Measurements from ENCODE around the gene WASHC2A.
"Not testable (repeated sequence)": the region's sequence is repeated elsewhere in the genome, so short reads cannot be mapped to it uniquely, and the experiment has no call there.

The WASHC2A gene

GRCh38 chr10:50067546-50068351 lies at the start of gene WASHC2A:
Gene WASHC2A, plus strand, starts transcription at chr10:50067954. Its CDS starts 52 bp downstream, at chr10:50068006.
- peak; percentile 54 for DNase-seq (ENCODE audit: low spot score)

DNA sequence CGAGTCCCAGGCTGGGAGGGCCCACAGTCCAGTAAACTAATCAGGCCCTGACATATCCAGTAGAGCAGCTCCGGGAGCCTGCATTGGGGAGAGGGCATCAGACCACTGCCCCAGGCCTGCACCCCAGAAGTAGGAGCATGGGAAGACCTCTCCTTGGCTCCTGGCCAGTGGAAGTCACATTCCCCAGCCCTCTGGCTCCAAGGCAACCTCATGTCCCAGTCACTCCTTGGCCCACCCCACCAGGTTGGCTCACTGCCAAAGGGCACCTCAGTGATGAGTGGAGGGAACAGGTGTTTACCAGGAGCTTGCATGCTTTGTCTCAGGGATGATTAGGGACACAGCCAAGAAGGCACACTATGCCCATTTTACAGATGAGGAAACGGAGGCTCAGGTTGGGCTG lies 48.5 kb upstream of the WASHC2A start:
- not testable (repeated sequence) for DNase-seq (ENCODE audit: low spot score)

DNA sequence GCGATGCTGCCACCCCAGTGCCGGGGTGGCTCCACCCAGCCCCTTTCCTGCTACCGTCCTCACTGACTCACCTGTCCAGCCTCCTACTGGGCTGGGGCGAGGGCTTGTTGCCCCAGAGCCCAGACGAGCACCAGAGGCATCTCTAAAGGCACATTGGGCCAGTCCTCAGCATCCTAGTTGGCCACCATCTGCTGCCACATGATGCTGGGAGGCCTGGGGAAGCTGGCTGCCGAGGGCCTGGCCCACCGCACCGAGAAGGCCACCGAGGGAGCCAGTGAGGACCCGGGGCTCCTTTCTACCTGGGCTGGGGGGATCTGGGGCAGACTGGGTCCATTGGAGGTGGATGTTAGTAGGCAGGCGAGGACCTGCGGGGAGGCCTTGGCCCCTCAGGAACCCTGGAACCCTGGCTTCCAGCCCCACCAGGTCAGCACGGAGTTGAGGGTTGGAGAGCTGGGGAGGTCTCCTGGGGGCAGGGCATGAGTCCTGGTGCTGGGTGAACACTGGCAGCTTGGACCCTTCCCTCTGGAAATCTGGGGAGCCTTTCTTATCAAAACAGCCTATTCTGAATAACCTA lies 47.2 kb upstream of the WASHC2A start:
- not testable (repeated sequence) for DNase-seq (ENCODE audit: low spot score)

DNA sequence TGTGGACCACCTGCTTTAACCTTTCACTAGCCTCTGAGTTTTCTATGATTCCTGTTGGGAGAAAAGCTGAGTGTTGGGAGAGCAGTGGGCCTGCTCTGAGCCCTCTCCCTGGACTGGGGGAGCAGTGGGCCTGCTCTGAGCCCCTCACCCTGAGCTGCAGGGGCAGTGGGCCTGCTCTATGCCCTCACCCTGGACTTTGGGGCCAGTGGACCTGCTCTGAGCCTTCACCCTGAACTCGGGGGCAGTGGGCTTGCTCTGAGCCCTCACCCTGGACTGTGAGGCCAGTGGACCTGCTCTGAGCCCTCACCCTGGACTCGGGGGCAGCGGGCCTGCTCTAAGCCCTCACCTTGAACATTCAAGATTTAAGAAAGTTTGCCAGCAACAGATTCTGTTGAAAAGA lies 46.1 kb upstream of the WASHC2A start:
- no peak for DNase-seq (ENCODE audit: low spot score)

GRCh38 chr10:50024716-50025383 lies 42.9 kb upstream of the WASHC2A start:
- not testable (repeated sequence) for DNase-seq (ENCODE audit: low spot score)

DNA sequence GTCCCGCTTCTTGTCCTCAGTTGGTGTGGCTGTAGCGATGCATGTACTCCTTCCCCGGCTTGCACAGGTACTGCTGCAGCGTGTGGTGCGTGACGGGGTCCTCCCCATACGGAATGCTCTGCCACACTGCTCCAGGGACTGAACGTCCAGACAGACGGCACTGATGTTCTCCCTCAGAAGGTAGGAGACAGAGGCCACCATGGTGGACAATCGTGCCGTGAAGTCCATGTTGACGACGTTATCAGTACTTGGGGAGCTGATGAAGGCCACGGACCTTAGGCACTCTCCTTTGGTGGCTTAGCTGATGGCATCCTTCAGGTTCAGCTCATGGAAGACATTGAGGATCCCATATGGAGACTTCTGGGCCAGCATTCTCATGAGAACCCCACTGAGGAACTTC lies 42.1 kb upstream of the WASHC2A start:
- no peak for DNase-seq (ENCODE audit: low spot score)

GRCh38 chr10:50027195-50027594 lies 40.6 kb upstream of the WASHC2A start:
- no peak for DNase-seq (ENCODE audit: low spot score)

DNA sequence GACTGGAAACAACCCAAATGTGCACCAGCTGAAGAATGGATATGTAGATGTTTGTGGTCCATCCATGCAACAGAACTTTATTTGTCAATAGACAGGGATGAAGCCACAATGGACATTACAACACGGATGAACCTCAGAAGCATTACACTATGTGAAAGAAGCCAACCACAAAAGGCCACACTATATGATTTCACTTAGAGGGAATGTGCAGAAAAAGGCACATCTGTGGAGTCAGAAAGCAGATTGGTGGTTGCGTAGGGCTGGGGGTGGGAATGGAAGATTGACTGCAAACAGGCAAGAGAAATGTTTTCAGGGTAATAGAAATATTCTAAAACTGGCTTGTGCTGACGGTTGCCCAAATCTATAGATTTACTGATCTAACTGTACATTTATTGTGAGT lies 34.3 kb upstream of the WASHC2A start:
- no peak for DNase-seq (ENCODE audit: low spot score)

DNA sequence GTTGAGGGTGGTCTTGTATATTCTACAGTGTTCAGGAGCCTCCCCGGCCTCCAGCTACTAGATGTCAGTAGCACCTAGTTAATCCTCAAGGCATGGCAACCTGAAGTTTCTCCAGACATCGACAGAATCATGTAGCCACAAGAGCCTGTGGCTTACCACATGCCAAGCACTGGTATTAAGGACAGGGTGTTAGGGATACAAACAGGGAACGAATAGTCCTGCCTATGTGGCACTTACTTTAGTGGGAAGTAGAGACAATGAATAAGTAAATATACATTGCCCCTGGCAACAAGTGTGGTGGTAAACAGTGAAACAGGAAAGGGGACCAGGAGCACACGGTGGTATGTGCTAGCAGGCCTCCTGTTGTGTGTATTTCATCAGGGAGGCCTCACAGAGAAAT lies 32.4 kb upstream of the WASHC2A start:
- DNase-seq (ENCODE audit: low spot score) = not testable (repeated sequence)

DNA sequence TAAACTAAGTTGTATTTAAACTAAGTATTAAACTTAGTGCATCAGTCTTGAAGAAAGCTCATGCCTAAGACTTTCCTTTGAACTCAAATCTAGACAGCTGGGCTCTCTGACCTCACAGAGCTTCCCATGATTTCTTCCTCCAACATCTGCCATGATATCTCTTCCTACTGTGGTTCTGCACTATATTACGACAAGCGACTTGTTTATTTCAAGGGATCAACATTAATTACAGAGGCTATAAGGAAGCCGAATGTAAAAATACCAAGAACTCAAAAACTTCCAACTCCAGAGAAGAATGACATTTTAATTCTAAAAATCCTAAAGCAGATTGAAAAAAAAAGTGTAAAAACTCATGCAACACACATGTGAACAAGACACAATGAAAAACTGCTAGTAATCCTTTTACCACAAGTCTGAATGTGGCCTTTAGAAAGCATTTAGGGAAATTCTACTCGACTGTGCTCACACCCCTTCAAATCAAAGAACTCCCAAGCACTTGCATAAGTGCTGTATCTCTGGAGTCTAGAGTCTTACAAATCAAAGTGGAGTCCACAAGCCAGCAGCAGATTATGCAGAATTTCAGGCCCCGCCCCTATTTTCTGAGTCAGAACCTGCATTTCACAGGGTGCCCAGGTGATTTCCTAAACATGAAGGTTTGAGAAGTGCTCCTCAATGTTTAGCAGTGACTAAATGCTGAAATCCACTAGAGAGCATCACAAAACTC lies 22.7 kb upstream of the WASHC2A start:
- DNase-seq (ENCODE audit: low spot score) = no peak

GRCh38 chr10:50046457-50046856 lies 21.3 kb upstream of the WASHC2A start:
- DNase-seq (ENCODE audit: low spot score) = not testable (repeated sequence)

DNA sequence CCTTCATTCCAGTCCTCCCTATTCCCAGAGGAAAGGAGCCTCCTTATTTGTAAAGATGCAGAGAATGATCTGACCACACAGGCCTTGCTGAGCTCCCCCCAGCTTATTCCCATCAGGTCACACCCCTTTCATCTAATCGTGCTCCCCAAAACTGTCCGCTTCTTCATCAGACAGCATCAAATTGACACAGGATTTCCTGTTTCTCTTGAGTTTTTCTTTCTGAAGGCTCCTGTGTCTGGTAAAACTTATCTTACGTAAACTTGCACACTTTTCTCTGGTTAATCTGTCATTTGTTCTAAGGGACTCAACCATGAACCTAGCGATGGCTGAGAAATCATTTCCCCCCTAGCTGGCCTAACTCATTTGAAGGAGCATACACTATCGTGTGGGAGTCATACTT lies 20.2 kb upstream of the WASHC2A start:
- not testable (repeated sequence) for DNase-seq (ENCODE audit: low spot score)

GRCh38 chr10:50051995-50052660 lies 15.6 kb upstream of the WASHC2A start:
- not testable (repeated sequence) for DNase-seq (ENCODE audit: low spot score)

DNA sequence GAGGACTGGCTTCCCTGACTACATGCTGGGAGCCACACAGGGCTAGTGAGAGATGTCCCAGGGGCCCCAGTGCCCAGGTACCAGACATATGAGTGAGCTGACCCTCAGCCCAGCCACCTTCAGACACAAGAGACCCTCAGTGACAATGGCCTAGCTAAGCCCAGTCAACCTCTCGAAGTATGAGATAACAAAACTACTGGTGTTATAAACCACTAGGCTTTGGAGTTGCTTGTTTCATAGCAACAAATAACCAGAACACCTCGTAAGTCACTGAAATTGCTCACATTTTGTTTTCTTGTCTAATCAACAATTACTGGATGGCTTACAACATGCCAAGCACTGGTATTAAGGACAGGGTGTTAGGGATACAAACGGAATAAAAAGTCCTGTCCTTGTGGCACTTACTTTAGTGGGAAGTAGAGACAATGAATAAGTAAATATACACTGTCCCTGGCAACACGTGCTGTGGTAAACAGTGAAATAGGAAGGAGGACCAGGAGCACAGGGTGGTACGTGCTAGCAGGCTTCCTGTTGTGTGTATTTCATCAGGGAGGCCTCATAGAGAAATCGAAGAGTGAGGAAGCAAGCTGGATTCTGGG lies 14.9 kb upstream of the WASHC2A start:
- not testable (repeated sequence) for DNase-seq (ENCODE audit: low spot score)

DNA sequence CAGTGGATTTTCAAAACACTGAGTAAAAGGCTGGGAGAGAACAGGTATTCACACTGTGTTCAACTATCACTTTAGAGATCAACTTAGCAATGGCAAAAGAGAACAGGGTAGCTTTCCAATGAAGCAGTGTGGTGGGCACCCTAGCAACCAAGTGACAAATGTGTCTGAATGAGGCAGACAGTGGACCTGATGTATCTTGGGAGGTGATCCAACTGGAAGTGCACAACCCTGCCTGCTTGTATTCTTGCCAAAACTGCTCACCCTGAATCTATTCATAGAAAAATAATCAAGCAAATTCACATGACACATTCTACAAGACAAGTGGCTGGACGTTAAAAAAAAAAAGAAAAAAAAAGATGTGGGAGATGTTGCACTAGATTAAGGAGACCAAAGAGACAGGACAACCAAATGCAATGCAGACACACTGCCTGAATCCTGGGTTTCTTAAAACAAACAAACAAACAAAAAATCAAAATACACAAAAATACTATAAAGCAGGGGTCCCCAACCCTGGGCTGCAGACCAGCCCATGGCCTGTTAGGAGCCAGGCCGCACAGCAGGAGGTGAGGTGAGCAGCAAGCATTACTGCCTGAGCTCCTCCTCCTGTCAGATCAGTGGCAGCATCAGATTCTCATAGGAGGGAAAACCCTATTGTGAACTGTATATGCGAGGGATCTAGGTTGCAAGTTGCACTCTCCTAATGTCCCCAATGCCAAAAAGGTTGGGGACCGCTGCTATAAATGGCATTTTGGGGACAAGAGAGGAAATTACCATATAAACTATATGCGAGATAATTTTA lies 12.1 kb upstream of the WASHC2A start:
- not testable (repeated sequence) for DNase-seq (ENCODE audit: low spot score)

DNA sequence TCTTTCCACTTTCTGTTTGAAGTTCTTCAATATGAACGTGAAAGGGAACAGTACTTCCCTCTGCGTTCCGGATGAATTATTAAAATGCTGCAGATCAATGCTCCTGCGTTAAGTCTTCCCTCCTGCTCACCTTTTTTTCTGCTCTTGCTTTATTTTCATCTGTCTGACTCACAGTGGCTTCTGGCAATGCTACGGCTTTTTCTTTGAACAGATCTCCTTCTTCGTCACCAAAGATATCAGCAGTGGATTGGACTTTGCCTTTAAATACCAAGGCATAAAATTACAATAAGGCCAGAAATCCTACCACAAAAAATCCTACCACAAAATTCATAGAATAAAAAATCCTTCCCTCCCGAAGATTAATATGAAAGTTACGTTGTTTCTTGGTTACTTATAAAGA lies 11.1 kb upstream of the WASHC2A start:
- DNase-seq (ENCODE audit: low spot score) = not testable (repeated sequence)

GRCh38 chr10:50058727-50059126 lies 9.0 kb upstream of the WASHC2A start:
- not testable (repeated sequence) for DNase-seq (ENCODE audit: low spot score)

DNA sequence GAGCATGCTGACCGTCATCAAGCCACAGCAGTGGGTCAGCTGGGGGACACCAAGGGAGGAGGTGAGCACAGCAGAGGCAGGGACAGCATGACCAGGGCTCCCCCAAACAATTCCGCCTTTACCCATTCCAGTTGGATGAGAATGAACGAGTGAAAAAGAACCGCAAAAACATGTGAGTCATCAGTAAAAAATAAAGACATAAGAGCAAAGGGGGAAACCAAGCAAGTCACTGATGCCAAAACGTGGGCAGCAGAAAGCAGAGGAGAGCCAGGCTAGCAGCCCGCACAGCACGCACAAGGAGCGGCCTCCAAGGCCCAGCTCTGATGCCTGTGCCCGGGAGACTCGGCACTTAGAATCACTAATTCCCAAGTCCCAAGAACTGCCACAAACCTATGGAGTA lies 7.8 kb upstream of the WASHC2A start:
- not testable (repeated sequence) for DNase-seq (ENCODE audit: low spot score)

DNA sequence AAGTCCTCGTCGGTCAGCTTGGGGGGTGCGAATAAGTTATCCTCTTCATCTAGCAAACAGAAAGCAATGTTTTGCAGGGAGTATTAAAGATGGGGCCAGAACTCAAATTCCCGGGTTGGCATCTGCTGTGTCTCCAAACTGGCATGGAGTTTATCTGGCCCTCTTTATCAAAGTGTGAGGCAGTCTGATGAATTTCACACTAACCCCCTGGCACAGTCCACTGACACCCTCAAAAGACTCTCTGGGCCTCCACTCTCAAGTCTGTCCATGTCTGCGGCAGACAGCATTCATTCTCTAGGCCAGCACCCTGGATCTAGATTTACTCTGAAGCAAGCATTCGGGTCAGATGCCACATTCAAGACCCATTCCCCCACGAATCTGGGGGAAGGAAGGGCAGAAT lies 6.2 kb upstream of the WASHC2A start:
- not testable (repeated sequence) for DNase-seq (ENCODE audit: low spot score)

GRCh38 chr10:50063100-50063499 lies 4.7 kb upstream of the WASHC2A start:
- no peak for DNase-seq (ENCODE audit: low spot score)

GRCh38 chr10:50068352-50068659 lies 552 bp downstream of the WASHC2A start:
- DNase-seq (ENCODE audit: low spot score) = not testable (repeated sequence)

Data from SW480 (cell line).